Loucy (cell line): ENCODE results near the gene CHST11.

Experiments used
- H2AFZ ChIP-seq: fragments of 200-600 bp; sonication (generic); 2 replicates; pipeline ENCODE4 v1.6.0; 2016; ENCODE audit warnings: antibody characterized with exemption, mild to moderate bottlenecking, low read length, moderate library complexity
- H3F3A ChIP-seq: fragments of 200-600 bp; 2 replicates; pipeline ENCODE4 v1.6.0; 2016; ENCODE audit warnings: antibody characterized with exemption, low read depth, mild to moderate bottlenecking
- H3K27me3 ChIP-seq: fragments of 200-600 bp; sonication (generic); 2 replicates; pipeline ENCODE4 v1.6.1; 2014; ENCODE audit warnings: low read length, mild to moderate bottlenecking; ENCODE audit not compliant: insufficient read depth, poor library complexity, severe bottlenecking
- H3K36me3 ChIP-seq: fragments of 200-600 bp; sonication (generic); 2 replicates; pipeline ENCODE4 v1.6.1; 2016; ENCODE audit warnings: low read length; ENCODE audit not compliant: insufficient read depth
- H3K4me1 ChIP-seq: fragments of 200-600 bp; sonication (generic); 2 replicates; pipeline ENCODE4 v1.5.1; 2014; ENCODE audit warnings: low read length, mild to moderate bottlenecking; ENCODE audit not compliant: insufficient read depth, poor library complexity, severe bottlenecking
- H3K4me2 ChIP-seq: fragments of 200-600 bp; sonication (generic); 2 replicates; pipeline ENCODE4 v1.6.0; 2014; ENCODE audit warnings: antibody characterized with exemption, low read length, low read depth, mild to moderate bottlenecking; ENCODE audit not compliant: poor library complexity, severe bottlenecking
- H3K4me3 ChIP-seq: fragments of 200-600 bp; sonication (generic); 2 replicates; pipeline ENCODE4 v1.5.1; 2014; ENCODE audit warnings: low read length, mild to moderate bottlenecking, mixed read lengths; ENCODE audit not compliant: poor library complexity, severe bottlenecking
- H3K79me2 ChIP-seq: fragments of 200-600 bp; sonication (generic); 2 replicates; pipeline ENCODE4 v1.6.1; 2014; ENCODE audit warnings: low read length; ENCODE audit not compliant: insufficient read depth
- H3K9ac ChIP-seq: fragments of 200-600 bp; sonication (generic); 2 replicates; pipeline ENCODE4 v1.6.0; 2014; ENCODE audit warnings: mild to moderate bottlenecking, low read depth, low read length, moderate library complexity; ENCODE audit not compliant: poor library complexity, severe bottlenecking
- H3K9me2 ChIP-seq: fragments of 200-600 bp; sonication (generic); replicated peaks from 2 replicates; pipeline ENCODE4 v1.6.1; 2016; ENCODE audit warnings: low read depth, low read length, mixed read lengths
- H3K9me3 ChIP-seq: fragments of 200-600 bp; sonication (generic); 2 replicates; pipeline ENCODE4 v1.6.1; 2014; ENCODE audit warnings: mild to moderate bottlenecking, antibody characterized with exemption, low read length, low read depth; ENCODE audit not compliant: insufficient read depth
- H4K20me1 ChIP-seq: fragments of 200-600 bp; sonication (generic); 2 replicates; pipeline ENCODE4 v1.6.0; 2014; ENCODE audit warnings: antibody characterized with exemption, low read length, mild to moderate bottlenecking; ENCODE audit not compliant: insufficient read depth, poor library complexity, severe bottlenecking
- EZH2phosphoT487 ChIP-seq: fragments of 200-600 bp; IDR thresholded peaks from 2 replicates; pipeline ENCODE4 v1.6.1; 2018; ENCODE audit warnings: antibody characterized with exemption, mild to moderate bottlenecking, moderate library complexity, borderline replicate concordance
- TF ChIP-seq, protein P1 (sequence below): fragments of 200-600 bp; sonication (generic); conservative IDR thresholded peaks from 2 replicates; pipeline ENCODE4 v1.5.1; 2014; ENCODE audit warnings: mild to moderate bottlenecking, antibody characterized with exemption, low read length

CHST11 gene

DNA sequence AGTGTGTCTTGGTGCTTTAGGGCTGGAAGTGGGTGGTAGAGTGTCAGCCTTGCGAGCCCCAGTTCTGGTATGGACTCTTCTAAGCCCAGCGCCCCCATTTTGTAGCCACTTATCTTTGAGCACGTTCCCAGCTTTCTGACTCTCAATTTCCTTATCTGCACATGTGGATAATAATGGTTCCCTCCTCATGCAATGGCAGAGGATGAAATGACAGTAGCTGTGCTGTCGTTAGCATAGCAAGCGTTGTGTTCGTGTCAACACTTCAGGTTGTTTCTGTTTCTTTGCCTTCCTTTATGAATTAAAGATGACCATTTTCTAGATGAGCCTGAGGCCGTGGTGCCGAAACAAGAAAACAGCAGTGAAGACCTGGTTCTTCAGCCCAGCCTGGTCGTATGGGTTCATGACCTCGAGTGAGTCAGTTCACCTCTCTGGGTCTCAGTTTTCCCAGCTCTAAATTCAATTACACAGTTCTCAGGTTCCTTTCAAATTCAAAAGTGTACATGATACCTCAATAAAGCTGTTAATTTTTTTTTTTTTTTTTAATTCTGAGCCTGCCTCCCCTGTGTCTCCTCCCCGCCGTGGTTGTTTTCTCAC is 268.3 kb downstream of the CHST11 start:
- TF ChIP-seq, protein P1, sequence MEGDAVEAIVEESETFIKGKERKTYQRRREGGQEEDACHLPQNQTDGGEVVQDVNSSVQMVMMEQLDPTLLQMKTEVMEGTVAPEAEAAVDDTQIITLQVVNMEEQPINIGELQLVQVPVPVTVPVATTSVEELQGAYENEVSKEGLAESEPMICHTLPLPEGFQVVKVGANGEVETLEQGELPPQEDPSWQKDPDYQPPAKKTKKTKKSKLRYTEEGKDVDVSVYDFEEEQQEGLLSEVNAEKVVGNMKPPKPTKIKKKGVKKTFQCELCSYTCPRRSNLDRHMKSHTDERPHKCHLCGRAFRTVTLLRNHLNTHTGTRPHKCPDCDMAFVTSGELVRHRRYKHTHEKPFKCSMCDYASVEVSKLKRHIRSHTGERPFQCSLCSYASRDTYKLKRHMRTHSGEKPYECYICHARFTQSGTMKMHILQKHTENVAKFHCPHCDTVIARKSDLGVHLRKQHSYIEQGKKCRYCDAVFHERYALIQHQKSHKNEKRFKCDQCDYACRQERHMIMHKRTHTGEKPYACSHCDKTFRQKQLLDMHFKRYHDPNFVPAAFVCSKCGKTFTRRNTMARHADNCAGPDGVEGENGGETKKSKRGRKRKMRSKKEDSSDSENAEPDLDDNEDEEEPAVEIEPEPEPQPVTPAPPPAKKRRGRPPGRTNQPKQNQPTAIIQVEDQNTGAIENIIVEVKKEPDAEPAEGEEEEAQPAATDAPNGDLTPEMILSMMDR, result no peak
- no peak for TF ChIP-seq EZH2phosphoT487
- H3K4me3 ChIP-seq, result no peak overlapping the region
- peaks cover 36% of the 10 kb centered on the region for H3K4me1 ChIP-seq
- H3K9me2 ChIP-seq, result no peaks in the 10 kb centered on the region
- H3F3A ChIP-seq, result no peaks in the 10 kb centered on the region; the same call in 1 of the 2 replicates
- H3K4me2 ChIP-seq, result no peak overlapping the region
- H3K79me2 ChIP-seq, result peaks cover 100% of the 10 kb centered on the region
- H3K36me3 ChIP-seq, result peaks cover 74% of the 10 kb centered on the region; the same call in 1 of the 2 replicates
- H3K9me3 ChIP-seq, result no peaks in the 10 kb centered on the region
- H3K9ac ChIP-seq, result no peak overlapping the region
- peaks cover 99% of the 10 kb centered on the region for H4K20me1 ChIP-seq
- H2AFZ ChIP-seq, result no peak overlapping the region
- H3K27me3 ChIP-seq, result no peaks in the 10 kb centered on the region

DNA sequence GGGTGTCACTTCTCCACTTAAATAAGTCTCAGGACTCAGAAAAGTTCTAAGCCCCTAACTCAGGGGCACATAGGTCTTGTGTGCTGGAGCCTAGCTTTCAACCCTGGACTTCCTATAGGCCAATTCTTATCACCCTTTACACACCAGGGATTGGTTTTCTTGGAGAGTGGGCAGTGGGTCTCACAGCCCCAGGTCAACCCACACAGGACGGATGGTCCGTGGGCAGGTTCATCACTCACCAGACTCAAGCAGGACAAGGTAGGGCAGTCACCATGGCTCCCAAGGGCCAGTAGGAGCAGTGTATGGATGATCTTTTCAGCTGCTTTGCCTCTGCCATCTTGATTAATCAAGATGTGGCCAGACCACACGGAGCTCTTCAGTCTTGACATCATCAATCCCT is 268.9 kb downstream of the CHST11 start:
- Histone ChIP-seq H3F3A (no peaks in the 10 kb centered on the region), H3K9me3 (no peaks in the 10 kb centered on the region), H4K20me1 (peaks cover 99% of the 10 kb centered on the region), H3K4me2 (no peak overlapping the region), H3K79me2 (peaks cover 100% of the 10 kb centered on the region), H3K4me3 (no peak overlapping the region), H2AFZ (no peak overlapping the region), H3K4me1 (peaks cover 35% of the 10 kb centered on the region), H3K9ac (no peak overlapping the region), H3K9me2 (no peaks in the 10 kb centered on the region), H3K27me3 (no peaks in the 10 kb centered on the region), H3K36me3 (peaks cover 74% of the 10 kb centered on the region; the same call in 1 of the 2 replicates)
- no peak for TF ChIP-seq EZH2phosphoT487
- TF ChIP-seq, protein P1, result no peak

DNA sequence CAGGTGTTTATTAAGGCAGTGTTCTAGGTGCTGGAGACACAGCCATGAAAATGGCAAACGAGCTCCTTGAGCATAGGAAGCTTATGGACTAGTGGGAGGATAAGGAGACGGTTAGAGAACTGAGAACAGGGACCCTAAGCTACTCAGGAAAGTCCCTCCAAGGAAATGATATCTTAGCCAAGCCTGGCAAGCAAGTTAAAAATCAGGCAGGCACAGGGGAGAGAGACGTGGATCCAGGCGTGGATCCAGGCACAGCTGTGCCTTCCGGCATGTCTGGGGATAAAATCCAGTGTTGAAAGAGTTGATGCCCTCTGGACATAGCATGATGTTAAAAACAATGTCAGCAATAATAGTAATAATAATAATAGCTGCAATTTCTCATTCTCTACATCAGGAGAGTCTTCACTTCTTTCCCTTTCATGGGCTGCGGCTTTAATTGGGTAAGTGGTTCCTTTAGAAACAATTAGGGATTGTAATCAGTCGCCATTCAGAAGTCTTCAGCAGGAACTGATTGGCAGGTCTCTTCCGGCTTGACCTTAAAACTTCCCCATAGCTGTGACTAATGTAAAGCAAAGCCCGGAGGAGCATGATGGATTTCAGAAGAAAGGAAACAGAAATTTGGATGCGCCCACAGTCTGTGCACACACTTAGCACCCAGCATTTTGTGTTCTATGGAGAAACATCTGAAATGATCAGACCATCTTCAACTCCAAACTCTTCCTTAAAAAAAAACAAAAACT is 271.1 kb downstream of the CHST11 start:
- H4K20me1 ChIP-seq, result peaks cover 99% of the 10 kb centered on the region
- TF ChIP-seq, protein P1, result no peak
- TF ChIP-seq EZH2phosphoT487, result no peak

More for the DNA sequence above, 271.1 kb downstream of the CHST11 start:
- no peak overlapping the region for H2AFZ ChIP-seq
- no peaks in the 10 kb centered on the region for H3K9me2 ChIP-seq
- no peaks in the 10 kb centered on the region for H3K27me3 ChIP-seq
- H3K9ac ChIP-seq, result no peak overlapping the region
- peaks cover 99% of the 10 kb centered on the region for H3K79me2 ChIP-seq
- no peak overlapping the region for H3K4me2 ChIP-seq
- H3F3A ChIP-seq, result no peaks in the 10 kb centered on the region
- no peak overlapping the region for H3K4me3 ChIP-seq
- H3K36me3 ChIP-seq, result peaks cover 76% of the 10 kb centered on the region; the same call in 1 of the 2 replicates
- H3K9me3 ChIP-seq, result no peaks in the 10 kb centered on the region
- peaks cover 13% of the 10 kb centered on the region for H3K4me1 ChIP-seq
